GM18517 (cell line): Measurements from ENCODE around the gene ABHD13.

Experiments used
- ATAC-seq: cut with Tn5 transposase; IDR thresholded peaks from one replicate; pipeline ENCODE4 v1.9.1; 2021; ENCODE audit warnings: mild to moderate bottlenecking, moderate library complexity; ENCODE audit not compliant: unreplicated experiment

The ABHD13 gene

GRCh38 chr13:108283110-108283509 lies 64.9 kb downstream of the ABHD13 start:
- ATAC-seq: no peak
